Astrocyte (in vitro differentiated cells and primary cell): ENCODE results near the gene CIPC. TPM values are rescaled to one million over a fixed set of nuclear protein-coding genes. Genes with fewer than 3 reads are reported as not detected.

ENCODE experiments used
- DNase-seq: peaks from one replicate; pipeline ENCODE4 v3.0.0-alpha.2; 2010; ENCODE audit warnings: low read depth
- FAIRE-seq: peaks from 2 replicates; lab custom pipeline; 2011; peaks lifted over from hg19 to GRCh38; lab: Jason Lieb, UNC
- H2AFZ ChIP-seq: 2 replicates; pipeline ENCODE4 v1.6.0; 2012; ENCODE audit warnings: low read depth, low read length, inconsistent platforms
- H3K27ac ChIP-seq: 2 replicates; pipeline ENCODE4 v1.5.1; 2011; ENCODE audit warnings: low read depth, low read length, inconsistent platforms
- H3K27me3 ChIP-seq: 2 replicates; pipeline ENCODE4 v1.6.0; 2011; ENCODE audit warnings: low read length, inconsistent platforms; ENCODE audit not compliant: insufficient read depth
- H3K36me3 ChIP-seq: 2 replicates; pipeline ENCODE4 v1.5.1; 2011; ENCODE audit warnings: low read length, inconsistent platforms; ENCODE audit not compliant: insufficient read depth
- H3K4me1 ChIP-seq: 2 replicates; pipeline ENCODE4 v1.5.1; 2011; ENCODE audit warnings: low read length, inconsistent platforms; ENCODE audit not compliant: insufficient read depth
- H3K4me2 ChIP-seq: 2 replicates; pipeline ENCODE4 v1.6.0; 2012; ENCODE audit warnings: low read length, inconsistent platforms
- H3K4me3 ChIP-seq: 2 replicates; pipeline ENCODE4 v1.5.1; 2011; ENCODE audit warnings: low read depth, mild to moderate bottlenecking, low read length, inconsistent platforms; ENCODE audit not compliant: insufficient read depth
- H3K79me2 ChIP-seq: 2 replicates; pipeline ENCODE4 v1.6.0; 2012; ENCODE audit warnings: mild to moderate bottlenecking, low read length, inconsistent platforms; ENCODE audit not compliant: insufficient read depth
- H3K9ac ChIP-seq: 2 replicates; pipeline ENCODE4 v1.6.0; 2012; ENCODE audit warnings: mild to moderate bottlenecking, low read length, inconsistent platforms
- H3K9me3 ChIP-seq: 2 replicates; pipeline ENCODE4 v1.5.1; 2012; ENCODE audit warnings: low read depth, mild to moderate bottlenecking, low read length, inconsistent platforms; ENCODE audit not compliant: insufficient read depth
- H4K20me1 ChIP-seq: 2 replicates; pipeline ENCODE4 v1.6.0; 2012; ENCODE audit warnings: low read length, inconsistent platforms; ENCODE audit not compliant: insufficient read depth
- H3K27ac Mint-ChIP-seq: one replicate; pipeline ENCODE4 v1.8.0; 2021; ENCODE audit warnings: mild to moderate bottlenecking, mixed read lengths; ENCODE audit not compliant: unreplicated experiment
- H3K27me3 Mint-ChIP-seq: one replicate; pipeline ENCODE4 v1.8.0; 2021; ENCODE audit warnings: low read depth, mixed read lengths; ENCODE audit not compliant: unreplicated experiment
- H3K36me3 Mint-ChIP-seq: one replicate; pipeline ENCODE4 v1.8.0; 2021; ENCODE audit warnings: low read depth, mixed read lengths; ENCODE audit not compliant: unreplicated experiment
- H3K4me1 Mint-ChIP-seq: one replicate; pipeline ENCODE4 v1.8.0; 2021; ENCODE audit warnings: low read depth, mixed read lengths; ENCODE audit not compliant: unreplicated experiment
- H3K4me3 Mint-ChIP-seq: one replicate; pipeline ENCODE4 v1.8.0; 2021; ENCODE audit warnings: mild to moderate bottlenecking, moderate library complexity, mixed read lengths; ENCODE audit not compliant: unreplicated experiment
- H3K9me3 Mint-ChIP-seq: one replicate; pipeline ENCODE4 v1.8.0; 2021; ENCODE audit warnings: mild to moderate bottlenecking, mixed read lengths; ENCODE audit not compliant: unreplicated experiment
- CTCF ChIP-seq: IDR thresholded peaks from 2 replicates; pipeline ENCODE4 v1.5.1; 2011; ENCODE audit warnings: low read depth, mild to moderate bottlenecking, inconsistent platforms, low read length, moderate library complexity; ENCODE audit not compliant: insufficient read depth
- EZH2 ChIP-seq: IDR thresholded peaks from 2 replicates; pipeline ENCODE4 v1.6.1; 2012; ENCODE audit warnings: mild to moderate bottlenecking, low read length, inconsistent platforms; ENCODE audit not compliant: insufficient read depth
- total RNA-seq: library from RNA; stranded (reverse); gene quantifications from 2 replicates; pipeline ENCODE4 v1.2.1, GENCODE V29; 2021

Gene CIPC
- total RNA-seq, 1 donor from 2014 or later: 20.2 TPM

DNA sequence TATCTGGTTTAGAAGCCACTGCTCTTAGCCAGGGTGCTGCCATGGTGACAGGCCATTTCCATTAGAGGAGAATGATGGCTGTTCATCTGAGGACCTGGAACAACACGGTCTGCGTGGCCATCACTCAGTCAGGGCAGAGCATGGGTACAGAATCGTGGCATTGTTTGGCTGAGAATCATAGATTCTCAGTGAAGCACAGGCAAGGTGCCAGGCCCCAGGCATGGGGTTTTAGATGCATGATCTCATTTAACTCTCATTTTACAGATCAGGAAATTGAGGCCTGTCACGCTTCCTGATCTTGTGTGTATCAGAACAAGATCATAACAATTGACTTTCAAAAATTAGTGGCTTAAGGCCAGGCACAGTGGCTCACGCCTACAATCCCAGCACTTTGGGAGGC is 42.8 kb upstream of the CIPC start:
- Mint-ChIP-seq H3K4me1 (peaks cover 7% of the 10 kb centered on the region), H3K36me3 (peaks cover 1% of the 10 kb centered on the region), H3K4me3 (no peak overlapping the region), H3K27me3 (peaks cover 10% of the 10 kb centered on the region), H3K9me3 (peaks cover 4% of the 10 kb centered on the region), H3K27ac (no peak overlapping the region)
- H3K9me3 ChIP-seq: peaks cover 3% of the 10 kb centered on the region
- FAIRE-seq (no peak), DNase-seq (no peak)
- H3K27ac ChIP-seq: no peak overlapping the region
- no peaks in the 10 kb centered on the region for H4K20me1 ChIP-seq
- no peak overlapping the region for H3K4me2 ChIP-seq
- no peaks in the 10 kb centered on the region for H3K36me3 ChIP-seq
- H3K4me1 ChIP-seq: peaks cover 19% of the 10 kb centered on the region
- no peaks in the 10 kb centered on the region for H3K27me3 ChIP-seq
- TF ChIP-seq CTCF: no peak
- TF ChIP-seq EZH2: no peak
- H3K79me2 ChIP-seq: no peaks in the 10 kb centered on the region
- H3K9ac ChIP-seq: no peak overlapping the region
- no peak overlapping the region for H3K4me3 ChIP-seq
- no peak overlapping the region for H2AFZ ChIP-seq

- Mint-ChIP-seq H3K9me3 (peaks cover 4% of the 10 kb centered on the region), H3K36me3 (peaks cover 1% of the 10 kb centered on the region), H3K27ac (no peak overlapping the region), H3K4me3 (no peak overlapping the region), H3K27me3 (peaks cover 10% of the 10 kb centered on the region), H3K4me1 (peaks cover 7% of the 10 kb centered on the region)
- no peaks in the 10 kb centered on the region for H3K27me3 ChIP-seq
- no peak overlapping the region for H2AFZ ChIP-seq
- H3K4me1 ChIP-seq: peaks cover 19% of the 10 kb centered on the region
- no peak overlapping the region for H3K4me3 ChIP-seq
- H4K20me1 ChIP-seq: no peaks in the 10 kb centered on the region
- DNase-seq (no peak), FAIRE-seq (no peak)
- H3K27ac ChIP-seq: no peak overlapping the region
- no peak overlapping the region for H3K9ac ChIP-seq
- TF ChIP-seq CTCF: no peak
- TF ChIP-seq EZH2: no peak
- no peaks in the 10 kb centered on the region for H3K79me2 ChIP-seq
- no peak overlapping the region for H3K4me2 ChIP-seq
- peaks cover 3% of the 10 kb centered on the region for H3K9me3 ChIP-seq
- no peaks in the 10 kb centered on the region for H3K36me3 ChIP-seq
Observed at GRCh38 chr14:77055981-77056380, 42.1 kb upstream of the CIPC start.

DNA sequence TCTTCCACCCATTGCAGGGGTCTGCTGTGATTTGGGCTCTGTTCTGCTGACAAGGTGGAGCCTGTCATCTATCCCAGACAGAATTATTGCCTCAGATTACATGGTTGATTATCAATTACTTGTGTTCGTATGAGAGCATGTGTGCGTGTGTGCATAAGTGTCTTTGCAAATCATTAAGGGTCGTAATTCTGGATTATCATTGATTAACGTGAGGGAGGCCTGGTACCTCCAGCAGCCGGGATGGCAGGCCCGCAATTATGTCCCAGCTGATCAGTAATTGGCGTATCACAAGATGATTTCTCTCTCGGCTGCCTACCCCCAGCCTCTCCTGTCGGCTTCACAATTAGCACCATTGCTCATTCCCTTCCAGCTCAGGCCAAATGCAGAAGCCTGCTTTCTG is 39.9 kb upstream of the CIPC start:
- H3K4me3 Mint-ChIP-seq: no peak overlapping the region
- no peaks in the 10 kb centered on the region for H3K36me3 ChIP-seq
- peaks cover 4% of the 10 kb centered on the region for H3K9me3 Mint-ChIP-seq
- no peaks in the 10 kb centered on the region for H3K79me2 ChIP-seq
- no peak overlapping the region for H3K4me3 ChIP-seq
- H3K27ac Mint-ChIP-seq: no peak overlapping the region
- peaks cover 10% of the 10 kb centered on the region for H3K27me3 Mint-ChIP-seq
- no peak overlapping the region for H2AFZ ChIP-seq
- H3K4me2 ChIP-seq: no peak overlapping the region
- no peaks in the 10 kb centered on the region for H3K27me3 ChIP-seq
- no peak for FAIRE-seq
- H3K9ac ChIP-seq: no peak overlapping the region
- peaks cover 3% of the 10 kb centered on the region for H3K9me3 ChIP-seq
- H4K20me1 ChIP-seq: no peaks in the 10 kb centered on the region
- peaks cover 13% of the 10 kb centered on the region for H3K4me1 ChIP-seq
- H3K4me1 Mint-ChIP-seq: peaks cover 7% of the 10 kb centered on the region
- TF ChIP-seq CTCF (no peak), EZH2 (no peak)
- H3K36me3 Mint-ChIP-seq: no peaks in the 10 kb centered on the region
- no peak overlapping the region for H3K27ac ChIP-seq
- DNase-seq: no peak
